ENCODE results near the gene PRPF19.

Gene PRPF19

GRCh38 chr11:60923326-60923725 is 16.9 kb upstream of the PRPF19 start:
- no peak for DNase-seq

DNA sequence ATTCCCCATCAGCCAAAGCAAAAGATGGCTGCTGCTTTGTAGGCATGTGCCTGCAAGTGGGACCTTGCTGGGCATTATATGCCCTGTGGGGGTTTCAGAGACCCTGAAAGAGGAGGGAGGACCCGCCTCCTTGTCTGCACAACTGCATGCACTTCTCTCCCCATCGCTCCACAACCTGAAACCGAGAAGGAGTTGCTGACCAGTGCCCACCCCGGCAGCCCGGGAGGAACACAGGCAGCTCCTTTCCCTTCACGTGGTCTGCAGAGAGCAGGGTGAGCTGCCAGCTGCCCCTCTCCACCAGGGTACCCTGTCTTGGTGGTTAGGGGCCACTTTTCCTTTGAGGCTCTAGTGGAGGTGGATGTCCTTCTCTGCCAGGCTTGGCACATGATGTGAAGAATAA is 16.5 kb upstream of the PRPF19 start:
- DNase-seq: no peak

- no peak for DNase-seq
These were observed 15.5 kb upstream of the PRPF19 start for GRCh38 chr11:60921777-60922335.

DNA sequence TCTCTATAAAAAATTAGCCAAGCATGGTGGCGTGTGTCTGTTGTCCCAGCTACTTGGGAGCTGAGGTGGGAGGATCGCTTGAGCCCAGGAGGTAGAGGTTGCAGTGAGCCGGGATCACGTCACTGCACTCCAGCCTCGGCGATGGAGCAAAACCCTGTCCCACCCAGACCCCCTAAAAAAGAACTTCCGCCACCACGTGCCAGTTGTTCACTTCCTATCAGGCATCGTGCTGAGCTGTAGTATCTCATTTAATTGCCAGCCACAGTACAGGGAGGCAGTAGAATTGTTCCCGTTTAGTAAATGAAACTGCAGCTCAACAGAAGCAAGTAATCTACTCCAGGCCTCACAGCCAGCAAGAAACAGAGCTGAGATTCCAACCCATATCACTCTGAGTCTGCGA is 14.9 kb upstream of the PRPF19 start:
- no peak for DNase-seq

DNA sequence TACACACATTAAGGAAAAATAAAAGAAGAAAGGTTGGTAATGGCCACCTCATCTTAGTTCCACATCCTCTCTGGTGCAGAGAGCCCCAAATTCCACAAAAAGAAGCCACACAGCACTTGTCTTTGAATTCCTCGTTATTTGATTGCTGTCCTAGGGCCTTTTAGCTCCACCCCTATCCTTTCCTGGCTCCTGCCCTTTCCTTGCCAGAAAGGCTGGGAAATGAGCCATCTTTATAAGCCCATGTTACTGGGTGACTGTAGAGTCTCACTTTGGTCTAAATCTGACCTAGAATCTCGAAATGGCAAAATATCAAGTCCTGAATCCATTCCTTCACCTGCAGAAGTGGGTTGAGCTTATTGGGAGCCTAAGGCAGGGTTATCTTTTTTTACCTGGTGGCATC is 13.6 kb upstream of the PRPF19 start:
- no peak for DNase-seq

DNA sequence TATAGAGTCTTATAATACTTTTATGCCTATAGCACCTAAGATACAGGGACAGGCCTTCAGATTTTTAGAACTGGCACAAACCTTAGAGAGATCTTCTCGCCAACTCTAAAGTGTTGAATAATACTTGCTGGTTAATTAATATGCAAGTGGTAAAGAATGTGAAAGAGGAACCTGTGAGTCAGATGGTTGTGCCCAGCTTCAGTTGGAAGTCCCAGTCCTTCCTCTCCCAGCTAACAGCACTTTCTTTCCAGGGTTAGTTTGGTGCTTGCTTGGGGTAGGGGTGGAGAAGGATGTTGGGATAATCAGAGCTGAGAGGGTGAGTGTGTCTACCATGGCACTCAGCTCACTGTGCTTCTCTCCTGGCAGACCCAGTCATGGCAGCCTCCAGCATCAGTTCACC is 12.9 kb upstream of the PRPF19 start:
- peak; percentile 52 to 55 for DNase-seq

- no peak for DNase-seq
These were observed 12.5 kb upstream of the PRPF19 start for GRCh38 chr11:60918939-60919265.

DNA sequence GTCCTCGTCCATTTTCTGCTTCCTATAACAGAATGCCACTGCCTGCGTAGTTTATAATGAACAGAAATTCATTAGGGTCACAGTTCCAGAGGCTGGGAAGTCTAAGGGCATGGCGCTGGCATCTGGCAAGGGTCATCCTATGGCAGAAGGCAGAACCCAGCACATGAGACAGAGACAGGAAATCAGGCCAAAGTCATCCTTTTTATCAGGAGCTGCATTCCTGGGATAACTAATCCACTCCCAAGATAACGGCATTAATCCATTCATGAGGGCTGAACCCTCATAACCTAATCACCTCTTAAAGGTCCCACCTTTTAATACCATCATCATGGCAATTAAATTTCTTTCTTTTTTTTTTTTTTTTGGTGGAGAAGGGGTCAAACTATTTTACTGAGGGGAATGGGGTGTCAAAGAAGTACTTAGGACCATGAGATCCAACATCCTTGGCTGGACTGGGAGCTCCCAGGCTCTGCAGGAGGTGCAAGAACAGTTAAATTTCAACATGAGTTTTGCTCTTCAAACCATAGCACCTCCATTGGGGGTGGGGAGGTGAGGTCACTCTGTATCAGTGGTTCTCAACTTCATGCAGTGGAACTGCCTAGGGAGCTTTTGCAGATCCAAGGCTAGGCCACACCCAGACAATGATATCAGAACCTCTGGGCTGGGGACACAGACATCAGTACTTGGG is 12.0 kb upstream of the PRPF19 start:
- no peak for DNase-seq

- no peak for DNase-seq
These were observed 10.9 kb upstream of the PRPF19 start for GRCh38 chr11:60917267-60917666.

DNA sequence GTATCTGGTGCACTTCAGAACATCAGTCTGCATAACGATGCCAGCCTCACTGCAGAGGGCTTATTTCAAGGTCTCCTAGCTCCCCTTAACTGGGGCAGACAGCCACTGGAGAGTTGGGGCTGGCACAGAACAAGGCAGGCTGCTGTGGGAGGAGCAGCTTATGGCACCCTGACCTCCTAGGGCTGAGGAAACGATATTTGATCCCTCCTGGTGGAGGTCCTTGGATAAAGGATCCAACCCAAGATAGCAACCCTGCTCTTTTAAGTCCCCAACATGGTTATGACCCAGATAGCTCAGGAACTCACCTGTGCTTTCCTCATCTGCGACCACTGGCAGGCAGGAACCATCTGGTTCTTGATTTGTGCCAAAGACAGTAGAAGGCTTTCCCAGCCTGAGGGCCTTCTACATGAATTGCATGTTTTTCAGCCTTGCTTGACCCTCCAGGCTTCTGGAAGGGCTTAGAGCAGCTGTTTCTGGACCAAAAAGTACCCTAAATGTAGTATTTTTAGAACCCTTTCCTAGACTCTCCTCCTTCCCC is 10.4 kb upstream of the PRPF19 start:
- no peak for DNase-seq

DNA sequence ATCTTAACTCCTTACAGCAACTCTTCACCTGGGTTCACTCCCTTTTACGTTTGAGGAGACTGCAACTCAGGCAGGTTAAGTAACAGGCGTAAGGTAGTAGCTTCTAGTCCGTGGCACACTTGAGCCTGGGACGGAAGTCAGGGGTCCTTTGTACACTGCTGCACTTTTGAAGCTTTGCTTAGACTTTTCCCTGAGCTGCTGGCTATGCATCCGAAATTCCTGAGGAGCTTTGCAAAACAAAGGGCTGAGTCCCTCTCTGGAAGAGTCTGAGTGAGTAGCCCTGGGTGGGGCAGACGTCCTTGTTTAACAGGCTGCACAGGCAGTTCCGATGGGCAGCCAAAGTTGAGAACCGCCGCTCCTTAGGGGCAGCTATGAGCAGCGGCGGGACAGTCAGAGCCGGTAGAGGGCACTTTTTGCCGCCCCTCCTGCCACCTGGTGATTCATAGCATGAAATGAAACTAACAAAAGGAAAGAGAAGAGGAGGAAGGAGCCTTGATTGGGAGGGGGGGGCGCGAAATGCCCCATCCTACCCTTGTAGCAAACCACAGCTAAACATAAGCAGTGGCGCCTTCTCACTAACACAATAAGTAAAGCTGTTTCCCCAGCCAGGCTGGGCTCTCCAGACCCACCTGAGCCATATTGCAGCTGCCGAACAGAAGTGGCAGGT is 9.0 kb upstream of the PRPF19 start:
- peak; percentile 24 to 40 for DNase-seq

DNA sequence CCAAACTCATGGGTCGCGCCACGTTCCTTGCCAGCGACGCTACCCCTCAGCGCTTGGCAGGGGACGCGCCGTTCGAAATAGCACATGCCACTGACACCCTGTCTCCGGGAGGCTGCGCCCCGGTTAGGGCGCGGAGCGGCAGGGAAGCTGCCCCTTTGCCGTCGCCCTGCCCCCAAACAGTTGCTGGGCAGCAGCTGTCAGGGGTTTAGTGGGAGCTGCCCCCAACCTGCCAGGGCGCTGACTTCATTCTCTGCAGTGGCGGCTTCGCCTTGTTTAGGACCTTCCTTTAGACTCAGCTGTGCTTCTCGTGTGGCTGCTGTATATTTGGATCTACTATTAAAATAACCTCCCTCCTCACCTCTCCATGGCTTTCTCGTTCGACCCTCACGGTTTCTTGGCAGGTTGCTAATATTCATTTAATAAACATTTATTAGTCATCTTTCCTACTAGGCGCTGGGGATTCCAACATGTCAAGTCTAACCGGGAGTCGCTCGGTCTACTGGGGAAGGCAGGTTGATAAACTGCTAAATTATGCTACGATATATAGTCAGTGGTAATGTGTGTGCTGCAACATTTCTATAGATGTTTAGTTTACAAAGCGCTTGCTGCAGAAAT is 8.4 kb upstream of the PRPF19 start:
- no peak for DNase-seq

DNA sequence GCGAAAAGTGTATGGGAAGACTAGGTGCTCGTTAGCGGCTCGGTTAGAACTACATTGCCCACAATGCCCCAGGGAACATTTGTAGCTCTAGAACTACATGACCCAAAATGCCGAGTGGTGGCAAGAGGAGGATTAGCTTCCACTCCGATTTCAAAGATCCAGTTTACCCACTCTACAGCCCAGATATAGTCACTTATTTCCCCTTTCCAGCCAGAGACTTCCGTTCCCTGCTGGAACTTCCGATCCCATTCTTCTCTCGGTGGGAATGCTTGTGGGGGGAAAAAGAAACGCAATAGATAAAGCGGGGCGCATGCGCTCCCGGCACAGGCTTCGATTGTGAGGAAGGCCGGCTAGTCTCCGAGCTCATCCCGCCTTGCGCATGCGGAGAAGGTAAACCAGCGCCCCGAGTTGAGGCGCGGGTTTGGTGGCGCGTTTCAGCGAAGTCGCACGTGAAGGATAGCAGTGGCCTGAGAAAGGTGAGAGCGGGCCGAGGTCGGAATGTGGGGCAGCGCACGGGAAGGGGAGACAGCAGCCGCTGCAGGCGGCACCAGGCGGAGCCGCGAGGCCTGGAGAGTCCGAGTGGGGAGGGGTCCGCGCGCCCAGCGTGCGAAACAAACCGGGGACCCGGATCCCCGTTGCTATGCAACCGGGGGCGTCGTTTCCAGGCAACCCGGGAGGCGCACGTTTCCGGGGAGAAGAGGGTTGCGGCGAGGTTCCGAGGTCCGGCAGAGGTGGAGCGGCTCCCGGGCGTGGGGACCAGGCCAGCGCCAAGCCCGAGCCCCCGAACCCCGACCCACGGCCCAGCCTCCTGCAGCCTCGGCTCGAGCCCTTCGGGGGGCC is 7.6 kb upstream of the PRPF19 start, which contains the start of gene TMEM109:
Gene TMEM109, plus strand, starts transcription at position 366 of the 840 bp plus-strand sequence. CDS start 5,536 bp downstream, outside the sequence.
- DNase-seq: peak; percentile 74 to 82

GRCh38 chr11:60912851-60913528 is 6.6 kb upstream of the PRPF19 start:
- DNase-seq: no peak

GRCh38 chr11:60912223-60912850 is 6.0 kb upstream of the PRPF19 start:
- no peak for DNase-seq

GRCh38 chr11:60910711-60911380 is 4.5 kb upstream of the PRPF19 start:
- peak; percentile 54 to 67 for DNase-seq

DNA sequence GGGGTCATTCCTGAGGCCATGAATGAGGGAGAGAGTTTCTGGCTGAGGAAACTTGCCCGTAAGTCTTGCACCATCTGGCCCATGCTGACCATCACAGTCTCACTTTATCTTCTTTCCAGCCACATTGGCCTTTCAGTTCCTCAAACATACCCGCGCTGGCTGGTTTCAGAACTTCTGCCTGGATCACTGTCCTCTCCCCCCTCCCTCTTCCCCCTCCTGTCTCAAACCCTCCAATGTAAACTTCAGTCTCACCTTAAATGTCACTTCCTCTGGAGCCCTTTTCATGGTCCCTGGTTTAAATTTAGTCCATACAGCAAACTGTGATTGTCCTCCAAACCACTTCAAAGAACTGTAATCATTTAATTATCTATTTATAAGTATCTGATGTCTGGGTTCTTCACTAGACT is 3.9 kb upstream of the PRPF19 start:
- peak; percentile 74 to 79 for DNase-seq

DNA sequence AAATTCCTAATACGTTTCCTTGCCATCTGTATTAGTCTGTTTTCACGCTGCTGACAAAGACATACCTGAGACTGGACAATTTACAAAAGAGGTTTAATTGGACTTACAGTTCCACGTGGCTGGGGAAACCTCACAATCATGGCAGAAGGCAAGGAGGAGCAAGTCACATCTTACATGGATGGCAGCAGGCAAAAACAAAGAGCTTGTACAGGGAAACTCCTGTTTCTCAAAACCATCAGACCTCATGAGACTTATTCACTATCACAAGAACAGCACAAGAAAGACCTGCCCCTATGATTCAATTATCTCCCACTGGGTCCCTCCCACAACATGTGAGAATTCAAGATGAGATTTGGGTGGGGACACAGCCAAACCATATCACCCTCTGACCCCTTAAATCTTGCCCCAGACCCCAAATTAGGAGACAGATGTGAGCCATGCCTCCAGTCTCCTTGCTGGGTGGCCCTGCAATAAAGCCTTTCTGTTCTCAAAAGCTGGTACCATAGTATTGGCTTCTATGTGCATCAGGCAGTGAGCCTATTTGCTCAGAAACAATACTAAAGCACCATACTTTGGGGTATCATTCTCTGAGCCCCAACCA is 3.4 kb upstream of the PRPF19 start:
- peak in 1 of 2 donors; percentile 22 for DNase-seq

GRCh38 chr11:60908803-60909202 is 2.4 kb upstream of the PRPF19 start:
- DNase-seq: no peak

DNA sequence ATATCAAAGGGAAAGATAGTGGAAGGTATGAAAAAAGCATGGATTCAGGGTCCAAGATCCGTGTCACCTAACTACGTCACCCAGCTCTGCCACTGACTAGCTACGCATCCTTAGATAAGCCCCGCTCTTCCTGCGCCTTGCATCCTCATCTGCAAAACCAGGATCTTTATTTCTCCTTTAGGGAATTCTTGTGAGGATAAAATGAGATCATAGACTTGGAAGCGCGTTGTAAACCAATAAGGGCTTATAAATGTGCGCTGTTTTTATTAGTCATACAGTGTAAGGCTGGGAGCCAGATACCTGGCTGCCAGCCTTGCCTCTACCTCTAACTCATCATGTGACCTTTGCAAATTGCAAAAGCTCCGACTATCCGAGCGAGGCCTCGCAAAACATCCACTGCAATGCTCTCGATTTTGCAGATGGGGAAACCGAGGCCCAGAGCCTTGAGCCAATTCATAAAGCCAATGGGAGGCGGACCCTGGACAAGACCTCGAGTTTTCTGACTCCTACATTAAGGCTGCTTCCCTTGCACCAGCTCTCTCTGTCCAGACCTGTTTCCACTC is 753 bp downstream of the PRPF19 start:
- DNase-seq: no peak
